HG03060 (cell line): Measurements from ENCODE around the gene CDH12.
"Not testable (repeated sequence)": the region's sequence is repeated elsewhere in the genome, so short reads cannot be mapped to it uniquely, and the experiment has no call there.

Source experiments
- ATAC-seq: cut with Tn5 transposase; IDR thresholded peaks from one replicate; pipeline ENCODE4 v1.9.1; 2021; ENCODE audit warnings: low read depth, moderate number of reproducible peaks; ENCODE audit not compliant: unreplicated experiment

Gene CDH12

GRCh38 chr5:22852807-22853660 is at the start of gene CDH12:
Gene CDH12 (minus strand): TSS chr5:22853344.
- ATAC-seq: peak; percentile 41

- no peak for ATAC-seq
These were observed 48.7 kb upstream of the CDH12 start for GRCh38 chr5:22901885-22902284.

- ATAC-seq: no peak
These were observed 47.7 kb upstream of the CDH12 start for GRCh38 chr5:22900801-22901310.

- no peak for ATAC-seq
These were observed 46.2 kb upstream of the CDH12 start for GRCh38 chr5:22899341-22899740.

GRCh38 chr5:22896152-22896551 is 43.0 kb upstream of the CDH12 start:
- ATAC-seq: no peak

- no peak for ATAC-seq
These were observed 39.3 kb upstream of the CDH12 start for GRCh38 chr5:22892441-22892840.

- no peak for ATAC-seq
These were observed 36.6 kb upstream of the CDH12 start for GRCh38 chr5:22889720-22890119.

GRCh38 chr5:22887566-22887965 is 34.4 kb upstream of the CDH12 start:
- ATAC-seq: no peak

GRCh38 chr5:22858911-22859310 is 5.8 kb upstream of the CDH12 start:
- not testable (repeated sequence) for ATAC-seq

GRCh38 chr5:22855824-22856223 is 2.7 kb upstream of the CDH12 start:
- no peak for ATAC-seq

- no peak for ATAC-seq
These were observed 2.2 kb downstream of the CDH12 start for GRCh38 chr5:22850981-22851380.

- no peak for ATAC-seq
These were observed 6.5 kb downstream of the CDH12 start for GRCh38 chr5:22846693-22847092.

GRCh38 chr5:22844636-22845035 is 8.5 kb downstream of the CDH12 start:
- no peak for ATAC-seq

GRCh38 chr5:22844155-22844554 is 9.0 kb downstream of the CDH12 start:
- no peak for ATAC-seq

- ATAC-seq: no peak
These were observed 10.6 kb downstream of the CDH12 start for GRCh38 chr5:22842574-22842973.

GRCh38 chr5:22837803-22838202 is 15.3 kb downstream of the CDH12 start:
- no peak for ATAC-seq

GRCh38 chr5:22835686-22836085 is 17.5 kb downstream of the CDH12 start:
- no peak for ATAC-seq

- no peak for ATAC-seq
These were observed 59.7 kb downstream of the CDH12 start for GRCh38 chr5:22793463-22793862.

- no peak for ATAC-seq
These were observed 65.3 kb downstream of the CDH12 start for GRCh38 chr5:22787807-22788206.

- no peak for ATAC-seq
These were observed 65.7 kb downstream of the CDH12 start for GRCh38 chr5:22787398-22787797.

GRCh38 chr5:22780756-22781155 is 72.4 kb downstream of the CDH12 start:
- ATAC-seq: no peak

GRCh38 chr5:22779499-22779898 is 73.6 kb downstream of the CDH12 start:
- no peak for ATAC-seq
